ELF-1 (cell line): Measurements from ENCODE around the gene MCM5.

Experiments used
- DNase-seq: peaks from one replicate; pipeline ENCODE4 v3.0.0-alpha.2; 2016; ENCODE audit warnings: low read depth, low spot score

Gene MCM5

GRCh38 chr22:35403356-35403755 lies 3.4 kb downstream of the MCM5 start:
- DNase-seq, result no peak

GRCh38 chr22:35404176-35404575 lies 4.2 kb downstream of the MCM5 start:
- no peak for DNase-seq

GRCh38 chr22:35406443-35406842 lies 6.5 kb downstream of the MCM5 start:
- no peak for DNase-seq

- no peak for DNase-seq
These were observed 7.4 kb downstream of the MCM5 start for GRCh38 chr22:35407362-35407761.

GRCh38 chr22:35409783-35410662 lies 10.1 kb downstream of the MCM5 start:
- no peak for DNase-seq

GRCh38 chr22:35410663-35411034 lies 10.7 kb downstream of the MCM5 start:
- no peak for DNase-seq

- no peak for DNase-seq
These were observed 11.2 kb downstream of the MCM5 start for GRCh38 chr22:35411102-35411501.

- DNase-seq, result no peak
These were observed 13.7 kb downstream of the MCM5 start for GRCh38 chr22:35413624-35414023.

- no peak for DNase-seq
These were observed 17.7 kb downstream of the MCM5 start for GRCh38 chr22:35417606-35418005.

- DNase-seq, result no peak
These were observed 18.1 kb downstream of the MCM5 start for GRCh38 chr22:35418088-35418487.

- no peak for DNase-seq
These were observed 18.8 kb downstream of the MCM5 start for GRCh38 chr22:35418731-35419130.

GRCh38 chr22:35419756-35420155 lies 19.8 kb downstream of the MCM5 start:
- no peak for DNase-seq

GRCh38 chr22:35421121-35421520 lies 21.2 kb downstream of the MCM5 start:
- peak; percentile 20 for DNase-seq

- no peak for DNase-seq
These were observed 22.2 kb downstream of the MCM5 start for GRCh38 chr22:35422145-35422544.

- DNase-seq, result no peak
These were observed 23.0 kb downstream of the MCM5 start for GRCh38 chr22:35422936-35423335.

- DNase-seq, result no peak
These were observed 24.1 kb downstream of the MCM5 start for GRCh38 chr22:35424081-35424480.

GRCh38 chr22:35424761-35425160 lies 24.8 kb downstream of the MCM5 start:
- DNase-seq, result no peak

GRCh38 chr22:35425546-35425945 lies 25.6 kb downstream of the MCM5 start:
- no peak for DNase-seq

GRCh38 chr22:35425971-35426800 lies 26.2 kb downstream of the MCM5 start:
- no peak for DNase-seq

- DNase-seq, result peak; percentile 22
These were observed 26.8 kb downstream of the MCM5 start for GRCh38 chr22:35426801-35427140.

- peak; percentile 92 for DNase-seq
These were observed 31.0 kb downstream of the MCM5 start for GRCh38 chr22:35430897-35431322.

GRCh38 chr22:35431483-35432227 lies 31.7 kb downstream of the MCM5 start:
- no peak for DNase-seq
